Epithelial cell of esophagus (primary cell): ENCODE measurements around the gene SUPT6H.
A peak's percentile ranks its signal among the peaks of the same experiment; 100 is the strongest.

Source experiments
- DNase-seq: peaks from one replicate; pipeline ENCODE4 v3.0.0; 2010; ENCODE audit warnings: low read depth
- H3K4me3 ChIP-seq: 2 replicates; pipeline ENCODE4 v1.5.1; 2011; ENCODE audit warnings: mild to moderate bottlenecking, low read length, control low read depth
- TF ChIP-seq, protein P1 (sequence below): IDR thresholded peaks from 2 replicates; pipeline ENCODE4 v1.5.1; 2011; ENCODE audit warnings: low read depth, mild to moderate bottlenecking, low read length, control low read depth, inconsistent platforms; ENCODE audit not compliant: insufficient read depth; ENCODE audit errors: missing control alignments

Gene SUPT6H

DNA sequence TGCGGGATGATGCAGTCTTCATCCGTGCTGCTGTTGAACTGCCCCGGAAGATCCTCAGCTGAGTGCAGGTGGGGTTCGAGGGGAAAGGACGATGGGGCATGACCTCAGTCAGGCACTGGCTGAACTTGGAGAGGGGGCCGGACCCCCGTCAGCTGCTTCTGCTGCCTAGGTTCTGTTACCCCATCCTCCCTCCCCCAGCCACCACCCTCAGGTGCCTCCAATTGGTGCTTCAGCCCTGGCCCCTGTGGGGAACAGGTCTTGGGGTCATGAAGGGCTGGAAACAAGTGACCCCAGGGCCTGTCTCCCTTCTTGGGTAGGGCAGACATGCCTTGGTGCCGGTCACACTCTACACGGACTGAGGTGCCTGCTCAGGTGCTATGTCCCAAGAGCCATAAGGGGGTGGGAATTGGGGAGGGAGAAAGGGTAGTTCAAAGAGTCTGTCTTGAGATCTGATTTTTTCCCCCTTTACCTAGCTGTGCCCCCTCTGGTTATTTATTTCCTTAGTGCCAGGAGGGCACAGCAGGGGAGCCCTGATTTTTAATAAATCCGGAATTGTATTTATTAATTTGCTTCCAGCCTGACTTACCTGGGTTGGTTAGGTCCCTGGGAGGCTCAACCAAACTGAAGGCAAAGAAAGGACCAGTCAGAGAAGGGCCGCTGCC, 87.6 kb downstream of the SUPT6H start:
- TF ChIP-seq, protein P1, sequence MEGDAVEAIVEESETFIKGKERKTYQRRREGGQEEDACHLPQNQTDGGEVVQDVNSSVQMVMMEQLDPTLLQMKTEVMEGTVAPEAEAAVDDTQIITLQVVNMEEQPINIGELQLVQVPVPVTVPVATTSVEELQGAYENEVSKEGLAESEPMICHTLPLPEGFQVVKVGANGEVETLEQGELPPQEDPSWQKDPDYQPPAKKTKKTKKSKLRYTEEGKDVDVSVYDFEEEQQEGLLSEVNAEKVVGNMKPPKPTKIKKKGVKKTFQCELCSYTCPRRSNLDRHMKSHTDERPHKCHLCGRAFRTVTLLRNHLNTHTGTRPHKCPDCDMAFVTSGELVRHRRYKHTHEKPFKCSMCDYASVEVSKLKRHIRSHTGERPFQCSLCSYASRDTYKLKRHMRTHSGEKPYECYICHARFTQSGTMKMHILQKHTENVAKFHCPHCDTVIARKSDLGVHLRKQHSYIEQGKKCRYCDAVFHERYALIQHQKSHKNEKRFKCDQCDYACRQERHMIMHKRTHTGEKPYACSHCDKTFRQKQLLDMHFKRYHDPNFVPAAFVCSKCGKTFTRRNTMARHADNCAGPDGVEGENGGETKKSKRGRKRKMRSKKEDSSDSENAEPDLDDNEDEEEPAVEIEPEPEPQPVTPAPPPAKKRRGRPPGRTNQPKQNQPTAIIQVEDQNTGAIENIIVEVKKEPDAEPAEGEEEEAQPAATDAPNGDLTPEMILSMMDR = no peak
- H3K4me3 ChIP-seq = no peak overlapping the region
- no peak for DNase-seq

DNA sequence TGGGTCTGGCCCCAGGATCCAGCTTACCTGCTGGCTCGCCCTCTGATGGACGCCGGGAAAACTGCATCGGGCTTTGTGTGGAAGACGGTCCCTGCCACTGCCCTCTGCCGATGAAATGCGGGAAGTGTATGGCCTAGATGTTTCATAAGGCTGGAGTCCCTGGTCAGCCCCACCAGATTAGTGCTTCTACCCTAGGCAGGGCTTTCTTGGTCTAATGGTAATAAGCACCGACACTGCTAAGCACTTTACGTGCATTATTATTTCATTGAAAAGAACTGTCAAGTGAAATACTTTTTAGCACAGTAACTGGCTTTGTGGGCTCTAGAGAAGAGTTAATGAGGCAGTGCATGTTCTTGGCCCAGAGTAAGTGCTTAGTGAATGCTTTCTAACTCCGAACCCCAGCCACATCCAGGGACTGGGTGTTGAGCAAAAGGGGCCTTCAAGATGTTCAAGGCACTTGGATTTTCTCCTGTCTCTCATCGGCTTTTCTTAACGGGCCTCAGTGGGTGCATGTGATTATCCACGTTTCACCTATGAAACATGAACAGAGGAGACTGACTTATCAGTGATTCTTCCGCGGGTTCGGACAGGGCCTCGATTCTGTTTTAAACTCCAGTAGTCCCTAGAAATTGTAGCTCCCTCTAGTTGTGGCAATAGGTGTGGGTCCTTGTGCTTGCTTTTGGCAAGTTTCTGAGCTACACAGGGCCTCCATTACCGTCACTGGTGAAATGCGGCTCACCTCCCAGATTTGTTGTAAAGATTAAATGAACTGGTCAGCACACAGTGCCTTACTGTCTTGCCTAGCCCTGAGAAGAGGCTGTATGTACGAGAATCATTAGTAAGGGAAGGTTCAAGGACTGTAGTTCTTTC, 88.4 kb downstream of the SUPT6H start:
- TF ChIP-seq, protein P1 = peak; percentile 100
- no peak overlapping the region for H3K4me3 ChIP-seq

DNA sequence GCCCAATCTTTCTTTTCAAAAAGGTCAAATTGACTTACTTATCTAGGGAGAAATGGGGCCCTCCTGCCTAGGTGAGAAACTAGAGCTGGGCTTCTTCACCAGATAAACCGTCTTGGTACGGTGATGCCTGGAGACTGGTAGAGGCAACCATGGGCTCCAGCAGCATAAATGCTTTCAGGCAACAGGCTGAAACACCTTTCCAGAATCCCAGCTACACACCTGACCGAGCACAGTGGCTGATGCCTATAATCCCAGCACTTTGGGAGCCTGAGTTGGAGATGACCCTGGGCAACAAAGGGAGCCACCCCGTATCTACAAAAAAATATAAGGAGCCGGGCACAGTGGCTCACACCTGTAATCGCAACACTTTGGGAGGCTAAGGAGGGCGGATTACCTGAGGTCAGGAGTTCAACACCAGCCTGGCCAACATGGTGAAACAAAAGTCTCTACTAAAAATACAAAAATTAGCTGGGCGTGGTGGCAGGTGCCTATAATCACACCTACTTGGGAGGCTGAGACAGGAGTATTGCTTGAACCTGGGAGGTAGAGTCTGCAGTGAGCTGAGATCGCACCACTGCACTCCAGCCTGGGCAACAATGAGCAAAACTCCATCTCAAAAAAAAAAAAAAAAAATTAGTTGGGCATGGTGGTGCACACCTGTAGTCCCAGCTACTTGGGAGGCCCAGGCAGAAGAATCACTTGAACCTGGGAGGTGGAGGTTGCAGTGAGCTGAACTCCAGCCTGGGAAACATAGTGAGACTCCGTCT, 89.8 kb downstream of the SUPT6H start:
- TF ChIP-seq, protein P1 = no peak
- H3K4me3 ChIP-seq = no peak overlapping the region
- DNase-seq = no peak

More for the DNA sequence above, 88.4 kb downstream of the SUPT6H start:
- DNase-seq = peak; percentile 95
